ENCODE results near the gene SLC25A21. TPM values are rescaled to one million over a fixed set of nuclear protein-coding genes. Genes with fewer than 3 reads are reported as not detected.

The SLC25A21 gene
- total and polyA plus RNA-seq, 2 of the 13 experiments (the other 11 are each of a cell fraction or from before 2014, with no cell fraction given), result 1.9 to 2.9 TPM

DNA sequence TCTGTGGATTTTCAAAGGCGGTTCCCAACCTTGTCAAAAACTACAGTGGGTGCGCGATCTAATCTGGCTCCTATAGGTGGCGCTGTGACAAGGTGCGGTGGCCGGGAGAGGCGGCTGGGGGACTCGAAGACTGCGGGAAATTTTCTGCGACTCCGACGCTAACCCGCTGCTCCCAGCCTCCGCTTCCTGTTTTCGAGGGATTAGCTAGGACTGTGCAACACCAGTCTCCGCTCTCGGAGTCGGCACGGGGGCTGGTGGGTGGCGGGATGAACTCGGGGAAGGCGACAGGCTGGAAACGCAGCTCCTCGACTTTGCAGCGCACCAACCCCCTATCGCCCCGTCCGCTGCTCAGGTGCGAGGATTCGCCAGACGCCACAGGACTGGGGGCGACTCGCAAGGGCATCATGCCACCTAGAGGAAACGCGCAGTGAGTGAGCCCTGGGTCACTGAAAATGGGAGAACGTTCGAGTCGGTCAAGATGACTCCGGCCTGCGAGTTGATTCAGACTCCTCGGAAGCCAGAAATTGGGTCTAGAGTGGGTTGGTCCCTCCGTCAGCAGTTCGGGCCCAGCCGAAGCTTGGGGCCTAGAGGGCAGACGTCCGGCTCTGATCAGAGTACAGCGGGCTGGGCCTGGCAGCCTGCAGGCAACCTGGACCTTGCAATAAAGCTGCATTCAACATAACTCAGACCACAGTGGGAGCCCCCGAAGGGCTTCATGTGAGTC lies 516.3 kb downstream of the SLC25A21 start (continued):
- TF ChIP-seq, protein P1, sequence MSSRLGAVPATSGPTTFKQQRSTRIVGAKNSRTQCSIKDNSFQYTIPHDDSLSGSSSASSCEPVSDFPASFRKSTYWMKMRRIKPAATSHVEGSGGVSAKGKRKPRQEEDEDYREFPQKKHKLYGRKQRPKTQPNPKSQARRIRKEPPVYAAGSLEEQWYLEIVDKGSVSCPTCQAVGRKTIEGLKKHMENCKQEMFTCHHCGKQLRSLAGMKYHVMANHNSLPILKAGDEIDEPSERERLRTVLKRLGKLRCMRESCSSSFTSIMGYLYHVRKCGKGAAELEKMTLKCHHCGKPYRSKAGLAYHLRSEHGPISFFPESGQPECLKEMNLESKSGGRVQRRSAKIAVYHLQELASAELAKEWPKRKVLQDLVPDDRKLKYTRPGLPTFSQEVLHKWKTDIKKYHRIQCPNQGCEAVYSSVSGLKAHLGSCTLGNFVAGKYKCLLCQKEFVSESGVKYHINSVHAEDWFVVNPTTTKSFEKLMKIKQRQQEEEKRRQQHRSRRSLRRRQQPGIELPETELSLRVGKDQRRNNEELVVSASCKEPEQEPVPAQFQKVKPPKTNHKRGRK (CRISPR knock-in tag; IDR thresholded peaks at IDR 0.05), result 0 out of 2 replicates have a peak, but pooled peaks have one; percentile 80
- TF ChIP-seq ZNF782 (CRISPR knock-in tag; IDR thresholded peaks at IDR 0.05; ENCODE audit: borderline replicate concordance), result no peak
- TF ChIP-seq RNF2 (conservative IDR thresholded peaks at IDR 0.05; ENCODE audit: low read depth), result no peak; the same call in 1 of the 2 replicates
- TF ChIP-seq ZSCAN12 (CRISPR knock-in tag; IDR thresholded peaks at IDR 0.05), result no peak
- TF ChIP-seq, protein P2, sequence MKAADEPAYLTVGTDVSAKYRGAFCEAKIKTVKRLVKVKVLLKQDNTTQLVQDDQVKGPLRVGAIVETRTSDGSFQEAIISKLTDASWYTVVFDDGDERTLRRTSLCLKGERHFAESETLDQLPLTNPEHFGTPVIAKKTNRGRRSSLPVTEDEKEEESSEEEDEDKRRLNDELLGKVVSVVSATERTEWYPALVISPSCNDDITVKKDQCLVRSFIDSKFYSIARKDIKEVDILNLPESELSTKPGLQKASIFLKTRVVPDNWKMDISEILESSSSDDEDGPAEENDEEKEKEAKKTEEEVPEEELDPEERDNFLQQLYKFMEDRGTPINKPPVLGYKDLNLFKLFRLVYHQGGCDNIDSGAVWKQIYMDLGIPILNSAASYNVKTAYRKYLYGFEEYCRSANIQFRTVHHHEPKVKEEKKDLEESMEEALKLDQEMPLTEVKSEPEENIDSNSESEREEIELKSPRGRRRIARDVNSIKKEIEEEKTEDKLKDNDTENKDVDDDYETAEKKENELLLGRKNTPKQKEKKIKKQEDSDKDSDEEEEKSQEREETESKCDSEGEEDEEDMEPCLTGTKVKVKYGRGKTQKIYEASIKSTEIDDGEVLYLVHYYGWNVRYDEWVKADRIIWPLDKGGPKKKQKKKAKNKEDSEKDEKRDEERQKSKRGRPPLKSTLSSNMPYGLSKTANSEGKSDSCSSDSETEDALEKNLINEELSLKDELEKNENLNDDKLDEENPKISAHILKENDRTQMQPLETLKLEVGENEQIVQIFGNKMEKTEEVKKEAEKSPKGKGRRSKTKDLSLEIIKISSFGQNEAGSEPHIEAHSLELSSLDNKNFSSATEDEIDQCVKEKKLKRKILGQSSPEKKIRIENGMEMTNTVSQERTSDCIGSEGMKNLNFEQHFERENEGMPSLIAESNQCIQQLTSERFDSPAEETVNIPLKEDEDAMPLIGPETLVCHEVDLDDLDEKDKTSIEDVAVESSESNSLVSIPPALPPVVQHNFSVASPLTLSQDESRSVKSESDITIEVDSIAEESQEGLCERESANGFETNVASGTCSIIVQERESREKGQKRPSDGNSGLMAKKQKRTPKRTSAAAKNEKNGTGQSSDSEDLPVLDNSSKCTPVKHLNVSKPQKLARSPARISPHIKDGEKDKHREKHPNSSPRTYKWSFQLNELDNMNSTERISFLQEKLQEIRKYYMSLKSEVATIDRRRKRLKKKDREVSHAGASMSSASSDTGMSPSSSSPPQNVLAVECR (CRISPR knock-in tag; IDR thresholded peaks at IDR 0.05; ENCODE audit: borderline replicate concordance), result no peak
- TF ChIP-seq ZKSCAN5 (CRISPR knock-in tag; IDR thresholded peaks at IDR 0.05), result no peak
- no peak for TF ChIP-seq SAP130 (CRISPR knock-in tag; IDR thresholded peaks at IDR 0.05; ENCODE audit: low read depth)
- TF ChIP-seq MTA1 (CRISPR knock-in tag; IDR thresholded peaks at IDR 0.05; ENCODE audit: borderline replicate concordance), result no peak
- peak; percentile 20; the same call in 1 of the 2 replicates for TF ChIP-seq SALL1 (CRISPR knock-in tag; IDR thresholded peaks at IDR 0.05)
- no peak for TF ChIP-seq PAX8 (CRISPR knock-in tag; IDR thresholded peaks at IDR 0.05; ENCODE audit: borderline replicate concordance)
- TF ChIP-seq ZNF350 (CRISPR knock-in tag; IDR thresholded peaks at IDR 0.05; ENCODE audit: borderline replicate concordance, low read depth), result peak; percentile 77
- no peak for TF ChIP-seq TP53 (CRISPR knock-in tag; conservative IDR thresholded peaks at IDR 0.05)
- TF ChIP-seq ERF (CRISPR knock-in tag; IDR thresholded peaks at IDR 0.05), result no peak
- no peak for TF ChIP-seq ZNF543 (CRISPR knock-in tag; IDR thresholded peaks at IDR 0.05)
- no peak for TF ChIP-seq GABPA (IDR thresholded peaks at IDR 0.05; ENCODE audit: low read depth, low read length)
- 0 out of 2 replicates have a peak, but pooled peaks have one; percentile 4 for TF ChIP-seq GABPA (CRISPR knock-in tag; IDR thresholded peaks at IDR 0.05; ENCODE audit: low read depth)
- no peak for TF ChIP-seq NFE2 (CRISPR knock-in tag; IDR thresholded peaks at IDR 0.05)
- peak; percentile 72; the same call in 1 of the 2 replicates for TF ChIP-seq MTF2 (CRISPR knock-in tag; IDR thresholded peaks at IDR 0.05; ENCODE audit: borderline replicate concordance)
- TF ChIP-seq MED8 (CRISPR knock-in tag; IDR thresholded peaks at IDR 0.05; ENCODE audit: insufficient replicate concordance), result no peak
- peak; percentile 30; the same call in 1 of the 2 replicates for TF ChIP-seq PHF21A (CRISPR knock-in tag; IDR thresholded peaks at IDR 0.05)
- TF ChIP-seq IKZF1 (IDR thresholded peaks at IDR 0.05), result no peak
- peak; percentile 29; the same call in 1 of the 2 replicates for TF ChIP-seq SMC3 (IDR thresholded peaks at IDR 0.05; ENCODE audit: low read length)
- TF ChIP-seq, protein P3, sequence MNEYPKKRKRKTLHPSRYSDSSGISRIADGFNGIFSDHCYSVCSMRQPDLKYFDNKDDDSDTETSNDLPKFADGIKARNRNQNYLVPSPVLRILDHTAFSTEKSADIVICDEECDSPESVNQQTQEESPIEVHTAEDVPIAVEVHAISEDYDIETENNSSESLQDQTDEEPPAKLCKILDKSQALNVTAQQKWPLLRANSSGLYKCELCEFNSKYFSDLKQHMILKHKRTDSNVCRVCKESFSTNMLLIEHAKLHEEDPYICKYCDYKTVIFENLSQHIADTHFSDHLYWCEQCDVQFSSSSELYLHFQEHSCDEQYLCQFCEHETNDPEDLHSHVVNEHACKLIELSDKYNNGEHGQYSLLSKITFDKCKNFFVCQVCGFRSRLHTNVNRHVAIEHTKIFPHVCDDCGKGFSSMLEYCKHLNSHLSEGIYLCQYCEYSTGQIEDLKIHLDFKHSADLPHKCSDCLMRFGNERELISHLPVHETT (CRISPR knock-in tag; conservative IDR thresholded peaks at IDR 0.05), result no peak
- TF ChIP-seq TBX2 (CRISPR knock-in tag; IDR thresholded peaks at IDR 0.05; ENCODE audit: borderline replicate concordance), result peak; percentile 14; the same call in 1 of the 2 replicates
- TF ChIP-seq ZNF772 (CRISPR knock-in tag; IDR thresholded peaks at IDR 0.05), result no peak
